ENCODE results near the gene SAXO1. TPM values are rescaled to one million over a fixed set of nuclear protein-coding genes. Genes with fewer than 3 reads are reported as not detected.

SAXO1 gene
- total RNA-seq, 4 donors from 2014 or later: 0.20 TPM; not detected in 3

GRCh38 chr9:18890372-18890771 is 142.6 kb downstream of the SAXO1 start:
- DNase-seq: no peak
- no peak overlapping the region for H3K27ac ChIP-seq
- no peaks in the 10 kb centered on the region for H3K9me3 ChIP-seq
- H3K4me1 ChIP-seq: no peaks in the 10 kb centered on the region
- no peaks in the 10 kb centered on the region for H3K27me3 ChIP-seq
- peak in 1 of 2 donors; percentile 33 for ATAC-seq
- in situ Hi-C loops (cut with MboI; ENCODE audit: low sequenced_read_pairs in 4 of 4) (no loop called here), intact Hi-C loops (cut with DNase I; ENCODE audit: low total_unique reads) (no loop called here)
- TF ChIP-seq CTCF (IDR thresholded peaks at IDR 0.05 in 4 of 5, conservative IDR thresholded peaks at IDR 0.05 in 1 of 5) (no peak), POLR2A (IDR thresholded peaks at IDR 0.05) (no peak)
- H3K4me3 ChIP-seq: no peak overlapping the region
- no peaks in the 10 kb centered on the region for H3K36me3 ChIP-seq

GRCh38 chr9:18889550-18889949 is 143.5 kb downstream of the SAXO1 start:
- Histone ChIP-seq H3K4me3 (no peak overlapping the region), H3K4me1 (no peaks in the 10 kb centered on the region), H3K27me3 (no peaks in the 10 kb centered on the region), H3K27ac (no peak overlapping the region), H3K36me3 (no peaks in the 10 kb centered on the region), H3K9me3 (no peaks in the 10 kb centered on the region)
- intact Hi-C loops (cut with DNase I; ENCODE audit: low total_unique reads) (no loop called here), in situ Hi-C loops (cut with MboI; ENCODE audit: low sequenced_read_pairs in 4 of 4) (no loop called here)
- TF ChIP-seq POLR2A (IDR thresholded peaks at IDR 0.05) (no peak), CTCF (IDR thresholded peaks at IDR 0.05 in 4 of 5, conservative IDR thresholded peaks at IDR 0.05 in 1 of 5) (no peak)
- DNase-seq: no peak
- no peak for ATAC-seq

- no peak for DNase-seq
- in situ Hi-C loops (cut with MboI; ENCODE audit: low sequenced_read_pairs in 4 of 4) (no loop called here), intact Hi-C loops (cut with DNase I; ENCODE audit: low total_unique reads) (no loop called here)
- Histone ChIP-seq H3K27ac (no peak overlapping the region), H3K4me1 (no peaks in the 10 kb centered on the region), H3K36me3 (no peaks in the 10 kb centered on the region), H3K9me3 (no peaks in the 10 kb centered on the region), H3K4me3 (no peak overlapping the region), H3K27me3 (no peaks in the 10 kb centered on the region)
- TF ChIP-seq CTCF (IDR thresholded peaks at IDR 0.05 in 4 of 5, conservative IDR thresholded peaks at IDR 0.05 in 1 of 5) (no peak), POLR2A (IDR thresholded peaks at IDR 0.05) (no peak)
- ATAC-seq: no peak
These were observed 144.7 kb downstream of the SAXO1 start for GRCh38 chr9:18888290-18888689.

- H3K4me1 ChIP-seq: no peaks in the 10 kb centered on the region
- H3K27ac ChIP-seq: no peak overlapping the region
- H3K9me3 ChIP-seq: no peaks in the 10 kb centered on the region
- in situ Hi-C loops (cut with MboI; ENCODE audit: low sequenced_read_pairs in 4 of 4): no loop called here
- no peaks in the 10 kb centered on the region for H3K27me3 ChIP-seq
- H3K4me3 ChIP-seq: no peak overlapping the region
- ATAC-seq (no peak), DNase-seq (no peak)
- TF ChIP-seq CTCF (IDR thresholded peaks at IDR 0.05 in 4 of 5, conservative IDR thresholded peaks at IDR 0.05 in 1 of 5) (no peak), POLR2A (IDR thresholded peaks at IDR 0.05) (no peak)
- intact Hi-C loops (cut with DNase I; ENCODE audit: low total_unique reads): no loop called here
- H3K36me3 ChIP-seq: no peaks in the 10 kb centered on the region
These were observed 145.5 kb downstream of the SAXO1 start for GRCh38 chr9:18887546-18887945.

- H3K4me1 ChIP-seq: no peaks in the 10 kb centered on the region
- DNase-seq (no peak), ATAC-seq (no peak)
- no peak overlapping the region for H3K27ac ChIP-seq
- no peaks in the 10 kb centered on the region for H3K36me3 ChIP-seq
- intact Hi-C loops (cut with DNase I; ENCODE audit: low total_unique reads) (no loop called here), in situ Hi-C loops (cut with MboI; ENCODE audit: low sequenced_read_pairs in 4 of 4) (no loop called here)
- H3K27me3 ChIP-seq: no peaks in the 10 kb centered on the region
- no peak for TF ChIP-seq CTCF (IDR thresholded peaks at IDR 0.05 in 4 of 5, conservative IDR thresholded peaks at IDR 0.05 in 1 of 5)
- no peak overlapping the region for H3K4me3 ChIP-seq
- H3K9me3 ChIP-seq: no peaks in the 10 kb centered on the region
These were observed 151.3 kb downstream of the SAXO1 start for GRCh38 chr9:18881758-18882157.
